Stomach (tissue), 9 donors: ENCODE data around the gene TSPAN3. TPM values are rescaled to one million over a fixed set of nuclear protein-coding genes. Genes with fewer than 3 reads are reported as not detected.

Experiments used
- DNase-seq, 2 donors: peaks; one replicate each; pipeline versions ENCODE4 v3.0.0 to v3.0.0-alpha.2; 2013 to 2019
- H3K27ac ChIP-seq, 5 donors: fragments of 200-600 bp in 4 of 5; sonication (generic) in 4 of 5; one replicate each; pipeline ENCODE4 v1.5.1; 2013 to 2019; ENCODE audit warnings: mild to moderate bottlenecking in 1 of 5, moderate library complexity in 1 of 5
- H3K27me3 ChIP-seq, 3 donors: fragments of 200-600 bp; sonication (generic); one replicate each; pipeline ENCODE4 v1.5.1; 2017 to 2019; ENCODE audit warnings: mixed run types in 1 of 3
- H3K36me3 ChIP-seq, 4 donors: fragments of 200-600 bp; sonication (generic); 1 replicate in 3 of 4; 2 replicates in 1 of 4; pipeline ENCODE4 v1.5.1; 2016 to 2019
- H3K4me1 ChIP-seq, 4 donors: fragments of 200-600 bp; sonication (generic); one replicate each; pipeline ENCODE4 v1.5.1; 2016 to 2019
- H3K4me3 ChIP-seq, 4 donors: fragments of 200-600 bp; sonication (generic) in 3 of 4; one replicate each; pipeline ENCODE4 v1.5.1; 2016 to 2019; ENCODE audit warnings: mild to moderate bottlenecking in 1 of 4
- H3K9me3 ChIP-seq, 4 donors: fragments of 200-600 bp; sonication (generic); one replicate each; pipeline ENCODE4 v1.5.1; 2016 to 2019
- EP300 ChIP-seq: sonication (generic); formaldehyde crosslinking; IDR thresholded peaks from one replicate; pipeline ENCODE4 v1.6.1; 2017; ENCODE audit warnings: antibody characterized with exemption
- POLR2A ChIP-seq, 4 donors: fragments of 450-650 bp; IDR thresholded peaks; one replicate each; pipeline ENCODE4 v1.6.1; 2016; ENCODE audit warnings: antibody characterized with exemption in 4 of 4, control low read depth in 2 of 4, mild to moderate bottlenecking in 1 of 4, moderate library complexity in 1 of 4
- POLR2AphosphoS5 ChIP-seq, 3 donors: sonication (generic); formaldehyde crosslinking; IDR thresholded peaks; one replicate each; pipeline ENCODE4 v1.6.1; 2016; ENCODE audit warnings: antibody characterized with exemption in 3 of 3
- WGBS, 5 donors: extraction: QIAGEN DNeasy Blood & Tissue Kit in 3 of 5; methylation state at CpG; one replicate each; pipeline versions ENCODE4 v1.1.5 to v1.1.7; 2013 to 2018; 5-methylcytosine and 5-hydroxymethylcytosine counted together
- intact Hi-C: fragments of 100-400 bp; cut with DNase I; formaldehyde crosslinking; loops from one replicate; pipeline ENCODE4 v1.15.1; 2023; ENCODE audit warnings: low total_unique reads
- polyA plus RNA-seq, 3 donors: library from polyadenylated mRNA; stranded (reverse); fragments of 200-250 nt; gene quantifications; one replicate each; pipeline ENCODE4 v1.2.3, GENCODE V29; 2013
- total RNA-seq, 5 donors: library from RNA; depleted of rRNA; stranded (reverse); fragments of >200 nt; gene quantifications; one replicate each; pipeline versions ENCODE4 v1.1.0 to v1.2.3, GENCODE V29; 2014 to 2016
- TF ChIP-seq, protein P1 (sequence below), 7 experiments: fragments of 450-650 bp in 4 of 7; fragments of 200-600 bp in 3 of 7; sonication (generic) in 3 of 7; IDR thresholded peaks; one replicate each; pipeline ENCODE4 v1.5.1; 2016 to 2019; ENCODE audit warnings: antibody characterized with exemption in 7 of 7, control low read depth in 2 of 7, mild to moderate bottlenecking in 1 of 7
- donor health status: healthy with polysubstance abuse.
- donor health status: Bipolar disorder and iron deficiency.
- donor health status: healthy.

TSPAN3 gene
- total and polyA plus RNA-seq, 8 donors = 42.9 to 390 (median 99.7) TPM

DNA sequence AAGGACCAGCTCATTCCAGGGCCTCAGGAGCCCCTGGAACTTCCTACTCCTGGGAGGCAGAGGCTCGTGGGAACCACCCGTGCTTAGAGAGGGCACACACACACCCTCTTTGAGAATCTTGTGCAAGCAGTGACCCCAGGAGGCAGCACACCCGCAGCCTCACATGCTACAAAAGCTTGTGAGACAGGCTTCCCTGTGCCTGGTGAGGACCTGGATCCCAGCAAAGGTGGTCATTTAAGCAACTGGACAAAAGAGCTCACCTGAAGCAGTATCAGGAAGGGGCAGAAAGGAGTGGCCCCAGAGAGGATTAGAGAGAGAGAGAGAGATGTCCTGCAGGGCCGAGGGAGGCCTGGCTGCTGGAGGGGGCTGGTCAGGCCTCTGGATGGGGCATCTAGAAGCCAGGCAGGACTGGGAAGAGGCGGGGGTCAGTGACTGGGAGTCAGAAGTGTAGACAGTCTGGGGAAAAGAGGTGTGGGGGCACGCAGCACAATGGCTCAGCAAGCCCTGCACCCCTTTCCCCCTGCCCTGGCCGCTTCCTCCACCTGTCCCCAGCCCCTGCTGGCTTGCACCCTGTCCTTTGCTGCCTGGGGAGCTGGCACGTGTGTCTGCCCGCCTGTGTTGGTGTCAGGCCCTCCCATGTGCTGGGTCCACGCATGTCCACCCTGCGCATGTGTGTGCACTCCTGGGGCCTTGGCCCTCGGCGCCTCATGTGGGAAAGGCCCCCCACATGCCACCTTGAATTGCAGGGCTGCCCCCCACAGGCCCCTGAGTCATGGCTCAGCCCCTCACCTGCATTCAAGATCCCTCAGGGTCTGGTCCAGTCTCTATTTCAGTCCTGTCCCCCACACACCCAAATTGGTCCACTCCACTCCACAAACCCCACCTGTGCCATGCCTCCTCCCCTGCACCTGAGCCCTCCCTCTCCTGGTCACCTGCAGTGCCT, 36.9 kb downstream of the TSPAN3 start:
- Histone ChIP-seq H3K9me3 (no peaks in the 10 kb centered on the region), H3K4me3 (no peak overlapping the region), H3K36me3 (peaks cover 0 to 44% (median 20%) of the 10 kb centered on the region in 4 donors), H3K27ac (no peak overlapping the region), H3K27me3 (peaks cover 0 to 19% (median under 1%) of the 10 kb centered on the region in 3 donors), H3K4me1 (peaks cover 0 to 39% (median 3%) of the 10 kb centered on the region in 4 donors)
- DNase-seq = peak in 1 of 2 donors; percentile 20
- 73 to 81% (median 77%) methylated on average over 12 to 13 of the region's 13 CpGs for WGBS, 5 donors
- intact Hi-C loops = no loop called here
- TF ChIP-seq POLR2AphosphoS5 (IDR thresholded peaks at IDR 0.05) (no peak), POLR2A (IDR thresholded peaks at IDR 0.05) (no peak), EP300 (no peak)
- TF ChIP-seq, protein P1, sequence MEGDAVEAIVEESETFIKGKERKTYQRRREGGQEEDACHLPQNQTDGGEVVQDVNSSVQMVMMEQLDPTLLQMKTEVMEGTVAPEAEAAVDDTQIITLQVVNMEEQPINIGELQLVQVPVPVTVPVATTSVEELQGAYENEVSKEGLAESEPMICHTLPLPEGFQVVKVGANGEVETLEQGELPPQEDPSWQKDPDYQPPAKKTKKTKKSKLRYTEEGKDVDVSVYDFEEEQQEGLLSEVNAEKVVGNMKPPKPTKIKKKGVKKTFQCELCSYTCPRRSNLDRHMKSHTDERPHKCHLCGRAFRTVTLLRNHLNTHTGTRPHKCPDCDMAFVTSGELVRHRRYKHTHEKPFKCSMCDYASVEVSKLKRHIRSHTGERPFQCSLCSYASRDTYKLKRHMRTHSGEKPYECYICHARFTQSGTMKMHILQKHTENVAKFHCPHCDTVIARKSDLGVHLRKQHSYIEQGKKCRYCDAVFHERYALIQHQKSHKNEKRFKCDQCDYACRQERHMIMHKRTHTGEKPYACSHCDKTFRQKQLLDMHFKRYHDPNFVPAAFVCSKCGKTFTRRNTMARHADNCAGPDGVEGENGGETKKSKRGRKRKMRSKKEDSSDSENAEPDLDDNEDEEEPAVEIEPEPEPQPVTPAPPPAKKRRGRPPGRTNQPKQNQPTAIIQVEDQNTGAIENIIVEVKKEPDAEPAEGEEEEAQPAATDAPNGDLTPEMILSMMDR (IDR thresholded peaks at IDR 0.05) = no peak

DNA sequence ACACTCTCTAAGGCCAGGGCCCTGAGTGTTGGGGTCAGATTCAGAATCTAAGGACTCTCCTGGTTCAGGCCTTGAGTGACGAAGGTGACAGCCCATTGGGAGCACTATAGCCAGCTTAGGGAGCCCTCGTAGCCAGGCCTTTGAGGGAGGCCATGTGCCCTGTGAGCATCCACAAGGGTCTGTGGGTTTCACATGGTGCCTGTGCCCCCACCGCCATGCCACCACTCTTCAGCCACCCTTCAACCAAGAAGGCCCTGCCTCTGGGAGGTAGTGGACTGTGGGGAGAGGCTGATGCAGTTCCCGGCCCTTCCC, 37.5 kb downstream of the TSPAN3 start:
- intact Hi-C loops = no loop called here
- no peak for TF ChIP-seq POLR2AphosphoS5 (IDR thresholded peaks at IDR 0.05)
- TF ChIP-seq, protein P1 (IDR thresholded peaks at IDR 0.05) = no peak
- no peak for TF ChIP-seq EP300
- no peak for TF ChIP-seq POLR2A (IDR thresholded peaks at IDR 0.05)
- peaks cover 2 to 46% (median 7%) of the 10 kb centered on the region in 4 donors for H3K4me1 ChIP-seq
- no peak overlapping the region for H3K4me3 ChIP-seq
- H3K9me3 ChIP-seq = no peaks in the 10 kb centered on the region
- no peak overlapping the region for H3K27ac ChIP-seq
- 89 to 98% (median 94%) methylated on average over 4 of the region's 4 CpGs for WGBS, 5 donors
- H3K36me3 ChIP-seq = peaks cover 0 to 51% (median 17%) of the 10 kb centered on the region in 4 donors
- peak in 1 of 2 donors; percentile 23 for DNase-seq
- H3K27me3 ChIP-seq = peaks cover 0 to 26% (median 7%) of the 10 kb centered on the region in 3 donors

DNA sequence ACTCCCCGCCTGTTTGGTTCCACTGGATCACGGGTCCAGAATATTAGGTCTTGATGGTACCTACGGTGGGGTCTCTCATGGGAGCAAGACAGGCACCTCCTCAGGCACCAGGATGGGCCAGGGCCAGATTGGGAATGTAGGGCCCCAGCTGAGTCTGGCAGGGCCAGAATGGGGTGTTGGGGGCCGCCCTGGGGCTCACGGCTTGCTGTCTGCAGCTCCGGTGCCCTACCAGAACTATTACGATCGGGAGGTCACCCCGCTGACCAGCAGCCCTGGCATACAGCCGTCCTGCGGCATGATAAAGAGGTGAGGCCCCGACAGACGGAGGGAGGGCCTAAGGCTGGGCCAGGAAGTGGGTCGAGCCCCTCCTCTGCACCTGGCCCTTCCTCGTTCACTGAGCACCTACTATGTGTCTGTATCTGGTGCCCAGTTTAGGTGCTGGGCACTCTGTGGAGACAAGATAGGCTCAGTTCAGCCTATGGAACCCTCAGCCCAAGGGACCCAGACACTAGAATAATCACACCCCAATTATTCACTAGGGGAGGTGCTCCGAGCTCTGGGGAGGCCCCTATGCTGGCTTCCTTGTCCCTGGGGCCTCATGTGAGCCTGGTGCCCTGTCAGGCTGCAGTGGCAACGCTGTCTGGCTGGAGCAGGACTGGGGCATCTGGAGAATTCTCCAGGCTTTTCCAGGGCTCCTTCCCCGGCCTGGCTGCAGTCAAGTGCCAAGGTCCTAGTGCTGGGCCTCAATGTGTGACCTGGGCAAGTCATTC, 38.1 kb downstream of the TSPAN3 start:
- Histone ChIP-seq H3K27ac (no peak overlapping the region), H3K27me3 (peaks cover 0 to 31% (median 12%) of the 10 kb centered on the region in 3 donors), H3K4me3 (no peak overlapping the region), H3K36me3 (peaks cover 0 to 54% (median 16%) of the 10 kb centered on the region in 4 donors), H3K4me1 (peaks cover 7 to 51% (median 12%) of the 10 kb centered on the region in 4 donors), H3K9me3 (no peaks in the 10 kb centered on the region)
- peak in 1 of 2 donors; percentile 25 for DNase-seq
- TF ChIP-seq, protein P1 (IDR thresholded peaks at IDR 0.05) = no peak
- no peak for TF ChIP-seq EP300
- intact Hi-C loops = no loop called here
- 53 to 73% (median 61%) methylated on average over 8 to 18 of the region's 18 CpGs for WGBS, 5 donors

DNA sequence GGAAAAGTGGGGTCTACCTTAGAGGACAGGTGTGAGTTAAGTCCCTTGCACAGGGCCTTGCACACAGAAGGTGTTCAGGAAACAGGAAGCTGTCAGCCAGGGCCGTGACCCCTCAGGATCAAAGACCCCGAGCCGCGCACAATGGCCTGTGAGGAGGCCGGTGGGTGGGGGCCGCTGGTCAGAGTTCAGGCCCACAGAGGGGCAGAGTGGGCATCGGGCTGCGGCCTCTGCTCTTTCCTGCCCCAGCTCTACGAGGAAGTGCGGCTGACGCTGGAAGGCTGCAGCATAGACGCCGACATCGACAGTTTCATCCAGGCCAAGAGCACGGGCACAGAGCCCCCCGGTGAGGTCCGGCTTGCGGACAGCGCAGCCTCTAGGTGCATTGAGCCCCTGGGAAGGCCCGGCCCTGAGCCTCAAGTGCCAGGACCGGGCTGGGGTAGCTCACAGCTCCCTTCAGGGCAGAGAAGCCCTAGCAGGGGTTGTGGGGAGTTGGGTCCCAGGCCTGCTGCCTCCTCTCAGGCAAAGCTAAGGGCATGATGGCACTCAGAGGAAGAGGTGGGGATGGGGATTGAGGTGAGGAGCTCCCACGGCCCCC, 38.8 kb downstream of the TSPAN3 start:
- WGBS, 5 donors = 64 to 74% (median 71%) methylated on average over 10 to 22 of the region's 22 CpGs
- Histone ChIP-seq H3K27me3 (peaks cover 0 to 33% (median 12%) of the 10 kb centered on the region in 3 donors), H3K4me3 (no peak overlapping the region), H3K36me3 (peaks cover 0 to 53% (median 9%) of the 10 kb centered on the region in 4 donors), H3K27ac (no peak overlapping the region), H3K9me3 (no peaks in the 10 kb centered on the region), H3K4me1 (peaks cover 7 to 53% (median 15%) of the 10 kb centered on the region in 4 donors)
- intact Hi-C loops = no loop called here
- peak in 1 of 2 donors; percentile 24 for DNase-seq
- TF ChIP-seq POLR2A (IDR thresholded peaks at IDR 0.05) = no peak
- TF ChIP-seq, protein P1 (IDR thresholded peaks at IDR 0.05) = no peak
- TF ChIP-seq POLR2AphosphoS5 (IDR thresholded peaks at IDR 0.05) = no peak
